WTC11 (cell line): ENCODE results near the gene DNAH9.

Experiments used
- ATF1 ChIP-seq: sonication (generic); formaldehyde crosslinking; IDR thresholded peaks from 2 replicates; pipeline ENCODE4 v1.8.1; 2023; ENCODE audit warnings: mild to moderate bottlenecking, moderate library complexity, missing genetic modification reagents
- GABPB1 ChIP-seq: sonication (generic); formaldehyde crosslinking; IDR thresholded peaks from 2 replicates; pipeline ENCODE4 v1.8.1; 2023; ENCODE audit warnings: mild to moderate bottlenecking, missing genetic modification reagents
- NFYB ChIP-seq: sonication (generic); formaldehyde crosslinking; conservative IDR thresholded peaks from 2 replicates; pipeline ENCODE4 v1.8.0; 2022; ENCODE audit warnings: low read depth, missing genetic modification reagents
- NR3C1 ChIP-seq: sonication (generic); formaldehyde crosslinking; conservative IDR thresholded peaks from 2 replicates; pipeline ENCODE4 v1.8.1; 2023; ENCODE audit warnings: low read depth, mild to moderate bottlenecking, missing genetic modification reagents
- ZNF263 ChIP-seq: sonication (generic); formaldehyde crosslinking; IDR thresholded peaks from 2 replicates; pipeline ENCODE4 v1.8.1; 2022; ENCODE audit warnings: low read depth, mild to moderate bottlenecking, moderate library complexity, missing genetic modification reagents
- TF ChIP-seq, protein P1 (sequence below): fragments of 200-600 bp; IDR thresholded peaks from 2 replicates; pipeline ENCODE4 v1.8.0; 2022; ENCODE audit warnings: antibody characterized with exemption
- TF ChIP-seq, protein P2 (sequence below): sonication (generic); formaldehyde crosslinking; IDR thresholded peaks from 2 replicates; pipeline ENCODE4 v1.8.0; 2022; ENCODE audit warnings: mild to moderate bottlenecking, missing genetic modification reagents
- TF ChIP-seq, protein P3 (sequence below): sonication (generic); formaldehyde crosslinking; IDR thresholded peaks from 2 replicates; pipeline ENCODE4 v1.8.1; 2022; ENCODE audit warnings: low read depth, missing genetic modification reagents, borderline replicate concordance
- TF ChIP-seq, protein P4 (sequence below): sonication (generic); formaldehyde crosslinking; IDR thresholded peaks from 2 replicates; pipeline ENCODE4 v1.8.1; 2023; ENCODE audit warnings: mild to moderate bottlenecking, missing genetic modification reagents, moderate library complexity

DNA sequence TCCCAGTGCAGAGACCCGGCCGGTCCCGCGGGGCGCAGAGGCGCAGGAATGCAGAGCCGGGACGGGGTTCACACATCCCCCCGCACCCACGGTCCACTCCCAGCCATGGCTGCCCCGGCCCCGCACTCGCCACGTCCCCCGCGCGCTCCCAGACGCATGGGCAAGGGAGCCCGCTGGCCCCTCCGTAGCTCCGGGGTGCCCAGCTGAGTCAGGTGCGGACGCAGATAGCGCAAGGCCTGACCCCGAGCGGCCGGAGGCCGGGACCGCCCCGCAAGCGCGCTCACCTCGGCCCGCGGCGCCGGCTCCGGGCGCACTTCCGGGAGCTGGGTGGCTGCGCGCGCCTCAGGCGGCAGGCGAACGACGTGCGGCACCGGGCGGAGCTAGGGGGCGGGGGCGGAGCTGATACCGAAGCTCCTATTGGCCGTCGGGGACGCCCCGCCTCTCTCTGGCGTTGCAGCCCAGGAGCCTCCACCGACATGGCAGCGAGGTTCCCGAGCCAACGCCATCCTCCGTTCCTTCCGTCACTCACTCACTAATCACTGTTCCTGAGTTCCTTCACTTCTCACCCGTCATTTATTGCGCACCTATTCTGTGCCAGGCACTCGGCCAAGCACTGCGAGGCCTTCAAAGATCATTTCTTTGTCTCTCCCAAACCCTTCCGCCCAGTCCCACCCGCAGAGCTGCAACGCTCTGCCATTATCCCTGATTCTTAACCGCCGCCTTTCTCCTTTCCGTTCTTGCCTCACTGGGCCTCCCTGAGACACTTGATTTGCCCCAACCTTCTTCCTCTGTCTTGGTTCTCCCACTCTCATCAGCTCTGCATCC, 399.1 kb downstream of the DNAH9 start, which contains the start of gene ZNF18:
- peak; percentile 61; the same call in 1 of the 2 replicates for TF ChIP-seq GABPB1 (CRISPR knock-in tag)
- TF ChIP-seq, protein P1, sequence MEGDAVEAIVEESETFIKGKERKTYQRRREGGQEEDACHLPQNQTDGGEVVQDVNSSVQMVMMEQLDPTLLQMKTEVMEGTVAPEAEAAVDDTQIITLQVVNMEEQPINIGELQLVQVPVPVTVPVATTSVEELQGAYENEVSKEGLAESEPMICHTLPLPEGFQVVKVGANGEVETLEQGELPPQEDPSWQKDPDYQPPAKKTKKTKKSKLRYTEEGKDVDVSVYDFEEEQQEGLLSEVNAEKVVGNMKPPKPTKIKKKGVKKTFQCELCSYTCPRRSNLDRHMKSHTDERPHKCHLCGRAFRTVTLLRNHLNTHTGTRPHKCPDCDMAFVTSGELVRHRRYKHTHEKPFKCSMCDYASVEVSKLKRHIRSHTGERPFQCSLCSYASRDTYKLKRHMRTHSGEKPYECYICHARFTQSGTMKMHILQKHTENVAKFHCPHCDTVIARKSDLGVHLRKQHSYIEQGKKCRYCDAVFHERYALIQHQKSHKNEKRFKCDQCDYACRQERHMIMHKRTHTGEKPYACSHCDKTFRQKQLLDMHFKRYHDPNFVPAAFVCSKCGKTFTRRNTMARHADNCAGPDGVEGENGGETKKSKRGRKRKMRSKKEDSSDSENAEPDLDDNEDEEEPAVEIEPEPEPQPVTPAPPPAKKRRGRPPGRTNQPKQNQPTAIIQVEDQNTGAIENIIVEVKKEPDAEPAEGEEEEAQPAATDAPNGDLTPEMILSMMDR, result no peak
- TF ChIP-seq ZNF263, result no peak
- no peak; the same call in 1 of the 2 replicates for TF ChIP-seq NFYB
- 0 out of 2 replicates have a peak, but pooled peaks have one; percentile 22 for TF ChIP-seq ATF1
- TF ChIP-seq, protein P2, sequence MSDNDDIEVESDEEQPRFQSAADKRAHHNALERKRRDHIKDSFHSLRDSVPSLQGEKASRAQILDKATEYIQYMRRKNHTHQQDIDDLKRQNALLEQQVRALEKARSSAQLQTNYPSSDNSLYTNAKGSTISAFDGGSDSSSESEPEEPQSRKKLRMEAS (CRISPR knock-in tag), result peak; percentile 62; the same call in 1 of the 2 replicates
- TF ChIP-seq, protein P3, sequence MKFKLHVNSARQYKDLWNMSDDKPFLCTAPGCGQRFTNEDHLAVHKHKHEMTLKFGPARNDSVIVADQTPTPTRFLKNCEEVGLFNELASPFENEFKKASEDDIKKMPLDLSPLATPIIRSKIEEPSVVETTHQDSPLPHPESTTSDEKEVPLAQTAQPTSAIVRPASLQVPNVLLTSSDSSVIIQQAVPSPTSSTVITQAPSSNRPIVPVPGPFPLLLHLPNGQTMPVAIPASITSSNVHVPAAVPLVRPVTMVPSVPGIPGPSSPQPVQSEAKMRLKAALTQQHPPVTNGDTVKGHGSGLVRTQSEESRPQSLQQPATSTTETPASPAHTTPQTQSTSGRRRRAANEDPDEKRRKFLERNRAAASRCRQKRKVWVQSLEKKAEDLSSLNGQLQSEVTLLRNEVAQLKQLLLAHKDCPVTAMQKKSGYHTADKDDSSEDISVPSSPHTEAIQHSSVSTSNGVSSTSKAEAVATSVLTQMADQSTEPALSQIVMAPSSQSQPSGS (CRISPR knock-in tag), result no peak
- TF ChIP-seq NR3C1 (CRISPR knock-in tag), result no peak
- TF ChIP-seq, protein P4, sequence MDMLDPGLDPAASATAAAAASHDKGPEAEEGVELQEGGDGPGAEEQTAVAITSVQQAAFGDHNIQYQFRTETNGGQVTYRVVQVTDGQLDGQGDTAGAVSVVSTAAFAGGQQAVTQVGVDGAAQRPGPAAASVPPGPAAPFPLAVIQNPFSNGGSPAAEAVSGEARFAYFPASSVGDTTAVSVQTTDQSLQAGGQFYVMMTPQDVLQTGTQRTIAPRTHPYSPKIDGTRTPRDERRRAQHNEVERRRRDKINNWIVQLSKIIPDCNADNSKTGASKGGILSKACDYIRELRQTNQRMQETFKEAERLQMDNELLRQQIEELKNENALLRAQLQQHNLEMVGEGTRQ, result peak; percentile 30; the same call in 1 of the 2 replicates
